Natural killer cell (primary cell): ENCODE measurements around the gene NPC2. TPM values are rescaled to one million over a fixed set of nuclear protein-coding genes. Genes with fewer than 3 reads are reported as not detected.

Experiments
- ATAC-seq, 3 donors: fragments of 150-1000 bp in 2 of 3; fragments of 200-7000 bp in 1 of 3; cut with Tn5 transposase; 1 replicate in 1 of 3; 2 replicates in 2 of 3; pipeline ENCODE4 v1.10.0; 2021; ENCODE audit warnings: mild to moderate bottlenecking in 2 of 3, moderate library complexity in 2 of 3
- DNase-seq, 2 donors: peaks; one replicate each; pipeline versions ENCODE4 v3.0.0 to v3.0.0-alpha.2; 2013 to 2021; ENCODE audit warnings: mixed read lengths in 1 of 2
- H3K27ac ChIP-seq: one replicate; pipeline ENCODE4 v1.5.1; 2013; ENCODE audit warnings: mild to moderate bottlenecking, low read length
- H3K27me3 ChIP-seq: one replicate; pipeline ENCODE4 v1.6.1; 2013; ENCODE audit warnings: low read length; ENCODE audit not compliant: control insufficient read depth, insufficient read depth
- H3K36me3 ChIP-seq: one replicate; pipeline ENCODE4 v1.6.1; 2013; ENCODE audit warnings: low read length; ENCODE audit not compliant: control insufficient read depth, insufficient read depth
- H3K4me1 ChIP-seq: one replicate; pipeline ENCODE4 v1.6.1; 2013; ENCODE audit warnings: low read length; ENCODE audit not compliant: control insufficient read depth, insufficient read depth
- H3K4me3 ChIP-seq: one replicate; pipeline ENCODE4 v1.5.1; 2013; ENCODE audit warnings: low read length
- H3K9me3 ChIP-seq: one replicate; pipeline ENCODE4 v1.6.1; 2013; ENCODE audit warnings: low read length; ENCODE audit not compliant: control insufficient read depth, insufficient read depth
- H3K27ac Mint-ChIP-seq, 2 donors: one replicate each; pipeline ENCODE4 v1.8.0; 2022; ENCODE audit warnings: mild to moderate bottlenecking in 2 of 2, mixed read lengths in 2 of 2, moderate library complexity in 1 of 2
- H3K27me3 Mint-ChIP-seq, 2 donors: one replicate each; pipeline ENCODE4 v1.8.0; 2022; ENCODE audit warnings: low read depth in 2 of 2, mixed read lengths in 2 of 2
- H3K36me3 Mint-ChIP-seq: one replicate; pipeline ENCODE4 v1.8.0; 2022; ENCODE audit warnings: mixed read lengths
- H3K4me1 Mint-ChIP-seq, 2 donors: one replicate each; pipeline ENCODE4 v1.8.0; 2022; ENCODE audit warnings: mixed read lengths in 2 of 2
- H3K4me3 Mint-ChIP-seq: one replicate; pipeline ENCODE4 v1.8.0; 2022; ENCODE audit warnings: mild to moderate bottlenecking, moderate library complexity, mixed read lengths
- H3K9me3 Mint-ChIP-seq, 2 donors: one replicate each; pipeline ENCODE4 v1.8.0; 2022; ENCODE audit warnings: mixed read lengths in 2 of 2
- CTCF ChIP-seq: fragments of 200-600 bp; IDR thresholded peaks from one replicate; pipeline ENCODE4 v1.8.0; 2022; ENCODE audit warnings: antibody characterized with exemption
- WGBS: methylation state at CpG from one replicate; pipeline ENCODE4 v1.1.7; 2013; ENCODE audit warnings: missing lambda C conversion rate; ENCODE audit not compliant: insufficient coverage; 5-methylcytosine and 5-hydroxymethylcytosine counted together
- intact Hi-C: fragments of 100-400 bp; cut with micrococcal nuclease; formaldehyde crosslinking; loops from one replicate; pipeline ENCODE4 v1.14.2; 2022
- total RNA-seq, 4 donors: library from RNA; stranded (reverse); fragments of 120-200 nt in 1 of 4; gene quantifications; one replicate each; pipeline versions ENCODE4 v1.2.3 to v1.2.4, GENCODE V29; 2013 to 2022

The NPC2 gene
- total RNA-seq, 3 donors from 2014 or later (not counting 1 experiment from before 2014, with no cell fraction given) = 33.2 to 53.6 (median 33.5) TPM

GRCh38 chr14:74437496-74438053 lies 55.5 kb downstream of the NPC2 start:
- no peak overlapping the region for H3K4me3 Mint-ChIP-seq
- H3K27me3 Mint-ChIP-seq = peaks cover 18 to 29% of the 10 kb centered on the region in 2 donors
- WGBS = 30% methylated on average over 3 of the region's 3 CpGs
- DNase-seq (no peak), ATAC-seq (no peak)
- H3K27me3 ChIP-seq = no peaks in the 10 kb centered on the region
- no peaks in the 10 kb centered on the region for H3K9me3 ChIP-seq
- TF ChIP-seq CTCF = no peak
- no peak overlapping the region for H3K27ac Mint-ChIP-seq
- no peaks in the 10 kb centered on the region for H3K4me1 ChIP-seq
- H3K36me3 Mint-ChIP-seq = no peaks in the 10 kb centered on the region
- H3K4me3 ChIP-seq = no peak overlapping the region
- H3K4me1 Mint-ChIP-seq = no peaks in the 10 kb centered on the region
- H3K36me3 ChIP-seq = no peaks in the 10 kb centered on the region
- no peak overlapping the region for H3K27ac ChIP-seq
- intact Hi-C loops = no loop called here
- no peaks in the 10 kb centered on the region for H3K9me3 Mint-ChIP-seq

GRCh38 chr14:74434294-74434693 lies 58.8 kb downstream of the NPC2 start:
- Mint-ChIP-seq H3K4me1 (no peaks in the 10 kb centered on the region), H3K4me3 (no peak overlapping the region), H3K27me3 (peaks cover 22 to 37% of the 10 kb centered on the region in 2 donors), H3K9me3 (no peaks in the 10 kb centered on the region), H3K27ac (no peak overlapping the region), H3K36me3 (no peaks in the 10 kb centered on the region)
- TF ChIP-seq CTCF = no peak
- Histone ChIP-seq H3K27ac (no peak overlapping the region), H3K4me1 (no peaks in the 10 kb centered on the region), H3K36me3 (no peaks in the 10 kb centered on the region), H3K27me3 (no peaks in the 10 kb centered on the region), H3K4me3 (no peak overlapping the region), H3K9me3 (no peaks in the 10 kb centered on the region)
- DNase-seq = no peak
- intact Hi-C loops = no loop called here
- 61% methylated on average over 1 of the region's 2 CpGs for WGBS
- no peak for ATAC-seq

GRCh38 chr14:74429991-74430390 lies 63.1 kb downstream of the NPC2 start:
- peaks cover 34 to 47% of the 10 kb centered on the region in 2 donors for H3K27me3 Mint-ChIP-seq
- no peaks in the 10 kb centered on the region for H3K9me3 Mint-ChIP-seq
- H3K36me3 Mint-ChIP-seq = no peaks in the 10 kb centered on the region
- no peak overlapping the region for H3K4me3 ChIP-seq
- H3K36me3 ChIP-seq = no peaks in the 10 kb centered on the region
- no peak for DNase-seq
- intact Hi-C loops = no loop called here
- peaks cover 10% of the 10 kb centered on the region for H3K27me3 ChIP-seq
- H3K27ac ChIP-seq = no peak overlapping the region
- H3K9me3 ChIP-seq = no peaks in the 10 kb centered on the region
- no peak overlapping the region for H3K27ac Mint-ChIP-seq
- no peak overlapping the region for H3K4me3 Mint-ChIP-seq
- TF ChIP-seq CTCF = no peak
- H3K4me1 ChIP-seq = peaks cover 3% of the 10 kb centered on the region
- ATAC-seq = no peak
- 88% methylated on average over 6 of the region's 7 CpGs for WGBS
- H3K4me1 Mint-ChIP-seq = peaks cover 0 to 4% of the 10 kb centered on the region in 2 donors

Other genes starting within 250 kb of the NPC2 start
- 10 to 100 TPM; 78.3 to 99.6 (median 92.8) TPM for gene ABCD4, start 190.4 kb downstream of the NPC2 start, total RNA-seq
- gene VRTN, start 144.8 kb downstream of the NPC2 start, total RNA-seq = not detected
- gene SYNDIG1L, start 67.1 kb downstream of the NPC2 start, total RNA-seq = under 1 TPM in 1 of 3 donors, not detected in 2; 0.30 TPM
- 10 to 100 TPM; 12.0 to 18.2 (median 15.3) TPM for gene ISCA2, start 460 bp upstream of the NPC2 start, total RNA-seq
- 1 to 10 TPM; 2.1 to 3.7 (median 3.0) TPM for gene LTBP2, start 118.9 kb upstream of the NPC2 start, total RNA-seq
- 10 to 100 TPM; 65.9 to 83.0 (median 82.3) TPM for gene AREL1, start 219.8 kb upstream of the NPC2 start, total RNA-seq
- gene FCF1, start 219.8 kb upstream of the NPC2 start, total RNA-seq = 10 to 100 TPM; 37.1 to 49.6 (median 40.4) TPM